NCI-H2196 (cell line): ENCODE results near the gene SPOCD1.

Source experiments
- DNase-seq: peaks from one replicate; lab custom pipeline; 2025; ENCODE audit not compliant: unreplicated experiment; lab: John Stamatoyannopoulos, UW

The SPOCD1 gene

DNA sequence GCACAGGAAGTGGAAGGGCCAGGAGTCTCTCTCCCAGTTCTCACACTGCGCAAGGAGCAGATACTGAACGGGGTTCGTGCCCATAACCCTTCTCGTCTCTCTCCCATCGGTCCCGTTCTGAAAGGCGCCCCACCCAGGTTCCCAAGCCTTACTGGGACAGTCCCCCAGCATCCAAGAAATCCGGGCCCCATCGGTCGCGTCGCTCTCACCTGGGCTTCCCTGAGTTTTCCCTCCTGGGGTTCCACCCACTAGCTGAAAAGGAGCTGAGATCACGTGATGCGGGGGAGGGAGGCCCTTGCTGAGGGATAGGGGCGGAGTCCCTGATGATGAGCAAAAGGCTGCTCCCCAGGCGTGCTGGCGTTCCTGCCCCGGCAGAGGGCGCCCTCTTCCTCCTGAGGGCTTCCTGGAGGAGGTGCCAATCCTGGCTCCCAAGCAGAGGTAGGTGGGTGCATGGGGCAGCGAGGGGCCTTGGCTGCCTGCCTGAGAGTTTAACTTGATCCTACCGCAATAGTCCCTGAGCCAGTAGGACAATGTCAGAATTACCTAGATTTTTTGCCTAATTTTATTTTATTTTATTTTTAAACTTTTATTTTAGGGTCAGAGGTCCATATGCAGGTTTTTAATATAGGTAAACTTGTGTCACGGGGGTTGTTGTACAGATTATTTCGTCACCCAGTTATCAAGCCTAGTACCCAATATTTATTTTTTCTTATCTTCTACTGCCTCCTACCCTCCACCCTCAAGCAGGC, at the start of gene SPOCD1:
TSS of gene SPOCD1 (minus strand) at position 271 of the 749 bp plus-strand sequence. CDS start 689 bp downstream, outside the sequence.
- DNase-seq = peak; percentile 78

- no peak for DNase-seq
Observed at GRCh38 chr1:31862071-31862470, 46.2 kb upstream of the SPOCD1 start.

DNA sequence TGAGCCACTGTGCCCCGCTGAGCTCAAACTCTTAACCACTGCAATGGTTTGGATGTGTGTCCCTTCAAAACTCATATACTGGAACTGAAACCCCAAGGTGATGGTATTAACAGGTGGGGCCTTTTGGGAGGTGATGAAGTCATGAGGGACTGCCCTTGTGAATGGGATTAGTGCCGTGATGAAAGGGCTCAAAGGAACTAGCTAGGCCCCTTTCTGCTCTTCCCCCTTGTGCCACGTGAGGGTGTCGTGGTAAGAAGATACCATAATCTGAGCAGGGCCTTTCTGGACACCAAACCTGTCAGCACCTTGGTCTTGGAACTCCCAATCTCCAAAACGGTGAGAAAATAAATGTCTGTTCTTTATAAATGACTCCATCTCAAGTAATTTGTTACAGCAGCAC, 45.5 kb upstream of the SPOCD1 start:
- no peak for DNase-seq

DNA sequence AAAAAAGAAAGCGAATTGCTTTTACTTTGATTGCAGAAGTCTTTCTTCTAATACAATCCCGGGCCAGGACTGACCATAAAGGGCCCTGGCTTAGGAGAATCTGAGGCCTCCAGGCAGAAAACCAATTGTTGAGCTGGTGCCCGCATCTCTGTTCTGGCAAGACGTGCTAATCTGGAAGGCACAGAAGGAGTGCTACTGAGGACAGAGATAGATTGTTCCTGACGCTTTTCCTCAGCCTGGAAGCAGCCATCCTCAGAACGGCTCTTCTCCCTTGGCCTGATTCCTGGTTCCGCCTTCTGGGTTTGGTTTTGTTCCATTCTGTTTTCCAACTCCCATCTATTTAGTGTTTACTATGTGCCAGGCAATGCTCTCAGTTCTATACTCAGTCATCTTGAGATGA, 44.8 kb upstream of the SPOCD1 start:
- no peak for DNase-seq

DNA sequence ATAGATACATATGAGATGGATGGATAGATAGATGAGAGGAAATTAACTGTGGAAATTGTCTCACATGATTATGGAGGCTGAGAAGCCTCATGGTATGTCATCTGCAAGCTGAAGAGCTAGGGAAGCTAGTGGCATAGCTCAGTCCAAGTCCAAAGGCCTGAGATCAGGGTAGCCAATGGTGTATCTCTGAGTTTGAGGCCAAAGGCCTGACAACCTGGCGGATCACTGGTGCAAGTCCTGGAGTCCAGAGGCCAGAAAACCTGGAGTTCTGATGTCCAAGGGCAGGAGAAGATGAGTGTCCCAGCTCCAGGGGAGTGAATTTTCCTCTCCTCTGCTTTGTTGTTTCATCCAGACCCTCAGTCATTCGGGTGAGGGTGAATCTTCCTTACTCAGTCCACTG, 43.9 kb upstream of the SPOCD1 start:
- DNase-seq = no peak

GRCh38 chr1:31859044-31859443, 43.2 kb upstream of the SPOCD1 start:
- DNase-seq = no peak

- no peak for DNase-seq
Observed at GRCh38 chr1:31857863-31858262, 42.0 kb upstream of the SPOCD1 start.

- no peak for DNase-seq
Observed at GRCh38 chr1:31856140-31856539, 40.3 kb upstream of the SPOCD1 start.

DNA sequence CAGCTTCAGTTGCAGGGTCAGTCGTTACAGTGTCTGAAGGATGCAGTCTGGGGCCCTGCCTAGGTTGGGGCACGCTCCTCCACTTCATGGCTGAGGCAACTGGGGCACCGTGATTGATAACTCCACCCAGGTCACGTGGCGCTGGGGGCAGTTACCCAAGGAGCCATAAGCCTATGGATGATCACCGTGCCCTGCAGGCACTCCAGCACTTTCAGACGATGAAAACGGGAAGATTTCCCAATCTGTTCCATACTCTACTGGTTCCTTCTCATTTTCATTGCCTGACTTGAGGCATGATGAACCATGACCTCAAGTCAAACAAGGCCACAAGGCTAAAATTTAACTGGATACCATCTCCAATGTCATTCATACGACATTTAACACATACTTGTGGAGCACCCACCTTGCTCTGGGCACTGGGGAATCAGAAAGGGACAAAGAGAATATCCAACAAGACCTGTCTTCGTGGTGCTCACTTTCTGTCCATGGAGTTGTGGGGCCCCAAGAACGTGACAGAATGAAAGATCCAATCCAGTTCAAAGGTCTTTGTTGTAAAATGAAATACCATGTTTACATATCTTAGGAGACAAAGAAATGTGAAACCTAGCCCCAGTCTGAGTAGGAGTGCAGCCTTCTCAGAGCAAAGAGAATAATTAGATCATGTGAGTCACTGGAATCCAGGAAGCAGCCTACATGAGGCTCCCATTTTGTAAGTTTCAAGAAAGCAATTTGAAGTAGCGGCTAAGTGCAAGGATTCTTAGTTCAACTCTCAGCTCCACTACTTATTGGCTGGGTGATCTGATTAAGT, 39.4 kb upstream of the SPOCD1 start:
- DNase-seq = peak; percentile 26

DNA sequence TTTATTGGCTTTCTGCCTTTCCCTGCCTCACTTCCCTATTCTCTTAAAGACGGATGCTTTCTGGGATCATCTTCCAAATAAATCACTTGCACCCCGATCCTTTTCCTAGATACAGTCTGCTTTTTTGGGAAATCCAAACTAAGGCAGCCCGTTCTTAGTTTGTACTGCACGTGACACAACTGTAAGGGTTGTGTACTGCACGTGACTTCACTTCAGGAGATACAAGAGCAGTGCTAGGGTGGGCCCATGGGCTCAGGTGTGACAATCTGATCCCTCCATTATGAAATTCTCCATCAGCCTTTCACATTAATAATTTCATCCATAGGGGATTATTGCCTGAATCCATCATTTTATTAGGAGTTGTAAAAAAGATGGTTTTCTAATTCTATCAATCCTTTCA, 33.8 kb upstream of the SPOCD1 start:
- DNase-seq = no peak

DNA sequence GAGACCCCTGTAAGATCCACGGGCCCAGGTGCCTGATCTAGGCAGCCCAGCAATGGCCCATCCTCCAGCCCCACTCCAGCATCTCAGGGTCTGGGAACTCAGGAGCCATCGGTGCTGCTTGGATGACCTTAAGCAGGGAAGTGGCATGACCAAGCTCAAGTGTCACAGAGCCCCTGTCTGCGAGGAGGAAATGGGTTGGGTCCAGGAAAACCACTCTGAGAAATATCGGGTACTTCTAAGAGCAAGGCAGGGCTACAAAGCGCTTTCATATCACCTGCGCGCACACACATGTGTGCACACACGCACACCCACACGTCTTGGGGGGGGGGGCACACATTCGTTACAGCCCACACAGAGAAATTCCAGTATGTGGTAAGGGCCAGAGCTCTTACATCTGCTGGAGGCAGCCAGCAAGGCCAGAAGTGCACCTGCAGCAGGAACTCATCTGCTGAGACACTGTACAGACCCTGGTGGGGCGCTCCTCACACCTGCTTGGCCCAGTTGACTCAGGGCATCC, 32.6 kb upstream of the SPOCD1 start:
- DNase-seq = no peak

- DNase-seq = no peak
Observed at GRCh38 chr1:31846484-31846883, 30.7 kb upstream of the SPOCD1 start.

DNA sequence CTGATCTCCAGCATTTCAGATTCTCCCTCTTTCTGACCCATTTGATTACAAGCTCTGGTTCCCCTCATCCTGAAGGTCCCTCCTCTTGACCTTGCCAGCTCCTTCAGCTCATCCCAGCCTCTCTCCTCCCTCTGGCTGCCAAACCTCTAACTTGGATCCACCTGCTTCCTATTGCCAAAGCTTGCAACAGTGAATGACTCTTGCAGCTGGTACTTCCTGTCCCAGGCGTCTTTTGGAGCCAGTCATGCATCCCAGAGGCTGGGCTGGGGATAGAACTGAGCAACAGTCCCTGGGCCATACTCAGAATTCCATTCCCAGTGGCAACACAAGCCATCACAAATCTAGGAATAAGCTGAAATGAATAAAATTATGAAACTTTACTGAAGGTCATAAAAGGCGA, 27.7 kb upstream of the SPOCD1 start:
- peak; percentile 35 for DNase-seq

GRCh38 chr1:31839662-31840343, 24.0 kb upstream of the SPOCD1 start:
- no peak for DNase-seq

DNA sequence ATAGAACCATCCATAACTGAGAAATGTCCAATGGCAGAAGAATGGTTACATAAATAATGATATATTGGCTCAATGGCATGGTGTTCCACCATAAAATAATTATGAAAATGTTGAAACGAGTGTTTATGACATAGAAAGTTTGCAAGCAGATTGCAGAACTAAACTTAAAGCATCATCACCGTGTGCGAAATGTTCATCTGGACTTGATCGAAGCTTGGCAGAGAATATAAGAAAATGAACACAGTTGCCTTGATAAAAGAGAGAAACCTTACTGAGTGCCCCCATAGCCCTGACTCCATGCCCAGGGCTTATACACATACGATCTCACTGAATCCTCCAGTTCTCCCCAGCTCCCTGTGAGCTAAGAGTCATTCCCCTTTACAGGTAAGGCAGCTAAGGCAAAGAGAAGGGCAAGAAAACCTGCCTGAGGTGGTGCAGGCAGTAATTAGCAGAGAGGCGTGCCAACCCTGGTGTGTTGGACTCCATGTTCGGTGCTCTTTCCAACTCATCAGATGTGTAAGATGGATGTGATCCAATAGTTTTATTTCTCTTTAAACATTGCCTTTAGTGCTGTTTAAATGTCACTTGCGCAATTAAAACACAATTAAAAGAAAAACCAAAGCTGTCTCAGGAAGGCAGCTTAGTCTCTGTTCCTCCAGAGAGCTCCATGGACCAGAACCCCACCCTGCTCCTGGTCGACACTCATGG, 21.8 kb upstream of the SPOCD1 start:
- DNase-seq = no peak

DNA sequence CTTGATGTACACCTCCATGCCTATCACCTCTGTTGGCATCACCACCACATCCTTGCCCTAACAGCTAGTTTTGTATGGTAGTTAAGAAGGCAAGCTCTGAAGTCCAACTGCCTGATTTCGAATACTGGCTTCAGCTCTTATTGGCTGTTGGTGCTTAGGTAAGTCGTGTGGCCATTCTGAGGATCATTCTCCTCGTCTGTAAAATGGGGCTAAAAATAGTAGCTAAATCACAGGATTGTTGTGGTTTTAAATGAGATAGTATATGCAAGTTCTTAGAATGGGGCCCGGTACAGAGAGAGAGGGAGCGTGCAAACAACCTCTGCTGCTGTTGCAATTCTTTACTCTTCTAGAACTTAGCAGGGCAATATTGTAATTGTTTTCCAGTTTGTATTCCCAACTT, 20.8 kb upstream of the SPOCD1 start:
- no peak for DNase-seq

DNA sequence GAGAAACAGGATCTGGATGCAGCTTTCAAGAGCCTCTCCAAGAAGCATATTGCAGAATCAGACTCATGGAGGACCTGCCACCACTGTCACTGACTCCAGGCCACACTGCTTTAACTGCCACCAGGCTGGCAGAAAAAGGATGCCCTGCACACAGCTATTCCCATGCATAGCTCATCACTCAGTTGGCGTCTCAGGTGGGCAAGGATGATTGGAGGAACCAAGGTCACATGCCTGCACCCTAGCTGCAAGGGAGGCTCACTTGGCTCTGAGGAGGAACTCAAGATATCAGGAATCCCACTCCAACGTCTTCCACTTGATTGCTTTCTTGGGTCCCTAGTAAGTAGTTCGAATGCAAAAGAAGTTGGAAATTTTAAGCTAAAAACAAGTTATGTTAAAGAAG, 19.6 kb upstream of the SPOCD1 start:
- no peak for DNase-seq

DNA sequence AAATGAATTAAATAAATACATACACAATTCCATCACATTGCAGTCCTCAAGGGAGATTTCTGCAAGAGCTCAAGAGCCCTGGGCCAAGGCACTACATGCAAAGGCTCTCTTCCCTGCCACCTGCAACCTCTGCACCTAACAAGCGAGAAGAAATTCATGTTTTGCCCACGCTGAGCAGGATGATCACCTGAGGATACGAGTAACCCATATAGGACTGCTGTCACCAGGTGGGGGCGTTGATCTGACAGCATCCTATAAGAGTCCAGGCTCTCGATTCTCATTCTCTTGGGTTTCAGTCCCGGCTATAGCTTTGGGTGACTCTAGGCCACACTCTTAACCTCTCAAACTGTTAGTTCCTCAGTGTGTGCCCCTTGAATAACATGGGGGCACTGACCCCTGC, 18.7 kb upstream of the SPOCD1 start:
- no peak for DNase-seq

- DNase-seq = no peak
Observed at GRCh38 chr1:31831397-31832378, 15.9 kb upstream of the SPOCD1 start.

- DNase-seq = peak; percentile 95
Observed at GRCh38 chr1:31830511-31830910, 14.7 kb upstream of the SPOCD1 start.
